Activated CD4-positive, alpha-beta T cell treated with anti-CD3 and anti-CD28 coated beads for 24 hours (primary cell): ENCODE measurements around the gene SEC24B.
"Not testable (repeated sequence)": the region's sequence is repeated elsewhere in the genome, so short reads cannot be mapped to it uniquely, and the experiment has no call there.

Experiments
- DNase-seq, 2 donors: peaks; one replicate each; pipeline ENCODE4 v3.0.0-alpha.2; 2020; ENCODE audit warnings: low read depth in 2 of 2

Gene SEC24B

GRCh38 chr4:109578846-109579245 lies 145.2 kb downstream of the SEC24B start:
- no peak for DNase-seq

DNA sequence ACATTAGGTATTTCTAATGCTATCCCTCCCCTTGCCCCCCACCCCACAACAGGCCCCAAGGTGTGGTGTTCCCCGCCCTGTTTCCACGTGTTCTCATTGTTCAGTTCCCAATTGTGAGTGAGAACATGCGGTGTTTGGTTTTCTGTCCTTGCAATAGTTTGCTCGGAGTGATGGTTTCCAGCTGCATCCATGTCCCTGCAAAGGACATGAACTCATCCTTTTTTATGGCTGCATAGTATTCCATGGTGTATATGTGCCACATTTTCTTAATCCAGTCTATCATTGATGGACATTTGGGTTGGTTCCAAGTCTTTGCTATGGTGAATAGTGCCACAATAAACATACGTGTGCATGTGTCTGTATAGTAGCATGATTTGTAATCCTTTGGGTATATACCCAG lies 146.4 kb downstream of the SEC24B start:
- not testable (repeated sequence) for DNase-seq

DNA sequence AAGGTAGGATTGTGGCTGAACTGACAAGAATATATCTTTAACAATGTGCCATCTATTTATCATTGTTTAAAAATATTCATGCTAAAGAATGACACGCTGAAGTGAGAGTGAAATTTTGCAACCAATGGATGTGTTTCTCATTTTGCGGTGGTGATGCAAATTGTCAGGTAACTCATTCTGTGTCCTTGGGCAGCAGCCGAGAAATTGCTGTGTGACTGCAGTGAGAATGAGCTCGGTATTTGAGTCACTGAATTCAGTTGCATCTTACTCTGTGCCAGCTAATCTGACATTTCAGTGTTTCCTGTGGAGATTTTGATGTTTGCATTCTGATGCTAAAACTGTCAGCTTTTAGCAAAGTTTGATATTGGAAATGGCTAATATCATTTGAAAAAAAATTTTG lies 154.6 kb downstream of the SEC24B start:
- peak; percentile 26 to 38 for DNase-seq

DNA sequence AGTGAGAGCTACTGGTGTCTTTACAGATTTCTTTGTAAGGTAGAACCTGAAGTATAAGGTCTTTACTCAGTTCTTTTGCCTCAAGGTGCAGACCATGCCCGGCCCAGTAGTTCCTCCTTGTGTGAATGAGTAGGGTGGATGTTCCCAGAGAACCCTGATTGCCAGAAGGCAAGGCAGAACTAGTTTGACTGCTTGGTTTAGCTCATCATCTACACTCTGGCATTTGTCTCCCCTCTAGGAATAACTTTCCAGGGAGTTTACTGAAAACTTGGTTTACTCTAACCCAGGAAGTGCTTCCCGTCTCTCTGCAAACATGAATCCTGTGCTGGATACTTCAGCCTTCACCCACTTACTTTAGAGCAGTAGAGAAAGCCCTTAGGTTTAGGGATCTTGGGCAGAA lies 155.5 kb downstream of the SEC24B start:
- DNase-seq = no peak

- no peak for DNase-seq
Measured at GRCh38 chr4:109589605-109590004, 156.0 kb downstream of the SEC24B start.
